Kidney epithelial cell (primary cell): ENCODE measurements around the gene ZNF76. TPM values are rescaled to one million over a fixed set of nuclear protein-coding genes. Genes with fewer than 3 reads are reported as not detected.

Experiments
- DNase-seq: peaks from one replicate; pipeline ENCODE4 v3.0.0-alpha.2; 2010; ENCODE audit warnings: low read depth
- H3K27me3 ChIP-seq: 2 replicates; pipeline ENCODE4 v1.6.0; 2011; ENCODE audit warnings: low read length; ENCODE audit not compliant: control insufficient read depth, insufficient read depth
- H3K36me3 ChIP-seq: 2 replicates; pipeline ENCODE4 v1.5.1; 2011; ENCODE audit warnings: low read length; ENCODE audit not compliant: control insufficient read depth, insufficient read depth
- H3K4me3 ChIP-seq: 2 replicates; pipeline ENCODE4 v1.5.1; 2011; ENCODE audit warnings: low read depth, mild to moderate bottlenecking, control low read depth, low read length
- CTCF ChIP-seq: IDR thresholded peaks from 2 replicates; pipeline ENCODE4 v1.5.1; 2011; ENCODE audit warnings: mild to moderate bottlenecking, moderate library complexity, low read length, control low read depth, inconsistent platforms; ENCODE audit not compliant: insufficient read depth, poor library complexity, severe bottlenecking
- total RNA-seq: library from RNA; depleted of rRNA; stranded (reverse); fragments of >200 nt; gene quantifications from 2 replicates; pipeline ENCODE4 v1.2.3, GENCODE V29; 2015

Gene ZNF76
- total RNA-seq, 1 donor from 2014 or later = 21.2 TPM

GRCh38 chr6:35295036-35295435, 35.5 kb downstream of the ZNF76 start:
- DNase-seq = no peak
- Histone ChIP-seq H3K36me3 (peaks cover 4% of the 10 kb centered on the region), H3K27me3 (no peaks in the 10 kb centered on the region), H3K4me3 (no peak overlapping the region)
- no peak for TF ChIP-seq CTCF

DNA sequence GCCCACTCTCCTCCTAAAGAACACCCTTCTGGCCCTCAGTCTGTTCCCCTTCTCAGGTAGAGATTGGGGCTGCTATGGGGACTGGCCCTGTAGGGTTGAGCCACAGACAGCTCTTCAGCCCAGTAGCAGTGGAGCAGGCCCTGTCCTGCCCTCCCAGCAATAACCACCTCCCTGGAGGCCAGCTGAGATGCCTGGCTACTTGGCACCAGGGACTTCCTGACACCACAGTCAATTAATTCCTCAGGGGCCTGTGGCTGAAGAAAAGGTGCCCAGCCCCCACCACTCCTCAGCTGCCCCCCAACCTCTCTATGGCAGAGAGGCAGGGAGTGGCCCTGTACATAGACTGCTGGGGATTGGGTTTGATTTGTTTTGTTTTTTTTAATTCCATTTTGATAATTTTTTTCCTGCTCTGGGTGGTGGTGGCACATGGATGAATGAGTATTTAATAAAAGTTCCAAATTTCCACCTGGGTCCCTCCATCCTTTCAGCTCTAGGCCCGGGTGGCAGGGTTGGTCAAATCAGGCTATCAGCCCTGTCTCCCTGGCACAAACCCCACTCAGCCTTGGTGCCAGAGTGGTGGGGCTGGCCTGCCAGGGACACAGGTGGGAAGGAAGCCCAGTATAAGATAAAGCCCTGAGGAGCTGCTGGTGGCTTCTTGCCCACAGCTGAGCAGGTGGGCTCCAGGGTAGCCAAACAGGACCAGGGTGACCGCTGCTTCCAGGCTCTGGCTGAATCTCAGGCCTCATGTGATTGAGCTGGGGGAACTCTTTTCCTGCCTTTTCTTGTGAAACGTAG, 36.2 kb downstream of the ZNF76 start:
- H3K36me3 ChIP-seq = peaks cover 4% of the 10 kb centered on the region
- H3K27me3 ChIP-seq = no peaks in the 10 kb centered on the region
- DNase-seq = no peak
- no peak for TF ChIP-seq CTCF
- no peak overlapping the region for H3K4me3 ChIP-seq

GRCh38 chr6:35296931-35297600, 37.5 kb downstream of the ZNF76 start:
- no peak for TF ChIP-seq CTCF
- no peak overlapping the region for H3K4me3 ChIP-seq
- DNase-seq = no peak

GRCh38 chr6:35297601-35298481, 38.3 kb downstream of the ZNF76 start, which contains the start of gene DEF6:
DEF6 (plus strand) TSS chr6:35297818; CDS start chr6:35297857, 39 bp downstream.
- H3K27me3 ChIP-seq = no peaks in the 10 kb centered on the region
- DNase-seq = peak; percentile 50
- H3K36me3 ChIP-seq = peaks cover 4% of the 10 kb centered on the region
- peak within 1 kb of the TSS; percentile 13 for H3K4me3 ChIP-seq
- TF ChIP-seq CTCF = peak; percentile 83

More at GRCh38 chr6:35296931-35297600, 37.5 kb downstream of the ZNF76 start:
- Histone ChIP-seq H3K36me3 (peaks cover 4% of the 10 kb centered on the region), H3K27me3 (no peaks in the 10 kb centered on the region)

GRCh38 chr6:35298625-35299140, 39.1 kb downstream of the ZNF76 start:
- Histone ChIP-seq H3K27me3 (no peaks in the 10 kb centered on the region), H3K36me3 (peaks cover 4% of the 10 kb centered on the region), H3K4me3 (no peak overlapping the region)
- TF ChIP-seq CTCF = no peak
- no peak for DNase-seq
